HepG2 (cell line): Measurements from ENCODE around the gene SERPINB1. TPM values are rescaled to one million over a fixed set of nuclear protein-coding genes. Genes with fewer than 3 reads are reported as not detected.
A peak's percentile ranks its signal among the peaks of the same experiment; 100 is the strongest.

Experiments used
- ADNP ChIP-seq: sonication (generic); formaldehyde crosslinking; IDR thresholded peaks from 2 replicates; pipeline ENCODE4 v1.4.0; 2020; ENCODE audit warnings: missing genetic modification reagents
- ATAD3A ChIP-seq: sonication (generic); formaldehyde crosslinking; IDR thresholded peaks from 2 replicates; pipeline ENCODE4 v1.4.0; 2020; ENCODE audit warnings: missing genetic modification reagents
- KAT2B ChIP-seq: fragments of 150-350 bp; IDR thresholded peaks from 2 replicates; pipeline ENCODE4 v1.6.1; 2014; ENCODE audit warnings: low read depth, low read length, borderline replicate concordance
- KDM4B ChIP-seq: sonication (generic); formaldehyde crosslinking; IDR thresholded peaks from 2 replicates; pipeline ENCODE4 v1.4.0; 2020; ENCODE audit warnings: missing genetic modification reagents
- KDM6A ChIP-seq: IDR thresholded peaks from 2 replicates; pipeline ENCODE4 v1.6.1; 2016; ENCODE audit warnings: low read depth
- NFKBIZ ChIP-seq: IDR thresholded peaks from 2 replicates; pipeline ENCODE4 v1.6.1; 2018; ENCODE audit warnings: missing genetic modification reagents, missing compliant biosample characterization
- NR2F1 ChIP-seq, 2 experiments: fragments of 450-650 bp in 1 of 2; formaldehyde crosslinking in 1 of 2; IDR thresholded peaks; 2 replicates each; pipeline versions ENCODE4 v1.5.0 to v1.6.1; 2016 to 2020; ENCODE audit warnings: mild to moderate bottlenecking in 1 of 2, missing compliant biosample characterization in 1 of 2, missing genetic modification reagents in 1 of 2, moderate library complexity in 1 of 2
- SALL1 ChIP-seq: sonication (generic); formaldehyde crosslinking; IDR thresholded peaks from 2 replicates; pipeline ENCODE4 v1.8.0; 2022; ENCODE audit warnings: mild to moderate bottlenecking, missing genetic modification reagents
- SRSF9 ChIP-seq: fragments of 200-400 bp; formaldehyde crosslinking; IDR thresholded peaks from 2 replicates; pipeline ENCODE4 v1.6.1; 2018; ENCODE audit warnings: borderline replicate concordance, mild to moderate bottlenecking, low read depth, low read length; ENCODE audit not compliant: insufficient read depth, poor library complexity, severe bottlenecking
- ZKSCAN5 ChIP-seq: sonication (generic); formaldehyde crosslinking; IDR thresholded peaks from 2 replicates; pipeline ENCODE4 v1.5.1; 2020; ENCODE audit warnings: mild to moderate bottlenecking, missing genetic modification reagents
- ZNF136 ChIP-seq: sonication (generic); formaldehyde crosslinking; IDR thresholded peaks from 2 replicates; pipeline ENCODE4 v1.8.1; 2022; ENCODE audit warnings: low read depth, mild to moderate bottlenecking, moderate library complexity, missing genetic modification reagents
- ZNF263 ChIP-seq: sonication (generic); formaldehyde crosslinking; IDR thresholded peaks from 2 replicates; pipeline ENCODE4 v1.4.0; 2020; ENCODE audit warnings: missing genetic modification reagents
- ZNF264 ChIP-seq: sonication (generic); formaldehyde crosslinking; IDR thresholded peaks from 2 replicates; pipeline ENCODE4 v1.4.0; 2020; ENCODE audit warnings: missing genetic modification reagents
- ZNF329 ChIP-seq: sonication (generic); formaldehyde crosslinking; IDR thresholded peaks from 2 replicates; pipeline ENCODE4 v1.9.0; 2021; ENCODE audit warnings: low read depth, mild to moderate bottlenecking, missing genetic modification reagents
- ZNF670 ChIP-seq: sonication (generic); formaldehyde crosslinking; IDR thresholded peaks from 2 replicates; pipeline ENCODE4 v1.8.0; 2022; ENCODE audit warnings: mild to moderate bottlenecking, missing genetic modification reagents, borderline replicate concordance
- ZNF878 ChIP-seq: sonication (generic); formaldehyde crosslinking; IDR thresholded peaks from 2 replicates; pipeline ENCODE4 v1.8.1; 2023; ENCODE audit warnings: mild to moderate bottlenecking, missing genetic modification reagents, moderate library complexity
- polyA plus RNA-seq, 8 experiments: library from polyadenylated mRNA; depleted of rRNA in 3 of 8; stranded (reverse) in 7 of 8; unstranded in 1 of 8; fragments of >200 nt; fragmentation: Illumina TruSeq in 4 of 8; extraction: Trizol in 4 of 8; gene quantifications; 2 replicates each; pipeline versions ENCODE4 v1.2.1 to v1.2.3, GENCODE V29; 2011 to 2016; ENCODE audit warnings: low read depth in 4 of 8, missing spikeins in 1 of 8, mixed read lengths in 1 of 8; ENCODE audit not compliant: insufficient read depth in 1 of 8
- total RNA-seq, 5 experiments: library from RNA; depleted of rRNA; stranded (reverse); fragments of >200 nt; fragmentation: Illumina TruSeq; extraction: Trizol; gene quantifications; 2 replicates each; pipeline ENCODE4 v1.2.3, GENCODE V29; 2016; ENCODE audit warnings: low read depth in 1 of 5
- TF ChIP-seq, protein P1 (sequence below): sonication (generic); formaldehyde crosslinking; IDR thresholded peaks from 2 replicates; pipeline ENCODE4; 2020; ENCODE audit warnings: missing genetic modification reagents, mild to moderate bottlenecking, borderline replicate concordance
- TF ChIP-seq, protein P2 (sequence below): sonication (generic); formaldehyde crosslinking; IDR thresholded peaks from 2 replicates; pipeline ENCODE4 v1.5.1; 2020; ENCODE audit warnings: mild to moderate bottlenecking, missing genetic modification reagents, borderline replicate concordance
- TF ChIP-seq, protein P3 (sequence below): sonication (generic); formaldehyde crosslinking; IDR thresholded peaks from 2 replicates; pipeline ENCODE4 v1.4.0; 2020; ENCODE audit warnings: mild to moderate bottlenecking, missing genetic modification reagents
- TF ChIP-seq, protein P4 (sequence below): sonication (generic); formaldehyde crosslinking; IDR thresholded peaks from 2 replicates; pipeline ENCODE4 v1.8.1; 2023; ENCODE audit warnings: mild to moderate bottlenecking, missing genetic modification reagents, borderline replicate concordance

Gene SERPINB1
- total and polyA plus RNA-seq, 2 of the 13 experiments (the other 11 are each of a cell fraction or from before 2014, with no cell fraction given), result 41.4 to 60.5 TPM

DNA sequence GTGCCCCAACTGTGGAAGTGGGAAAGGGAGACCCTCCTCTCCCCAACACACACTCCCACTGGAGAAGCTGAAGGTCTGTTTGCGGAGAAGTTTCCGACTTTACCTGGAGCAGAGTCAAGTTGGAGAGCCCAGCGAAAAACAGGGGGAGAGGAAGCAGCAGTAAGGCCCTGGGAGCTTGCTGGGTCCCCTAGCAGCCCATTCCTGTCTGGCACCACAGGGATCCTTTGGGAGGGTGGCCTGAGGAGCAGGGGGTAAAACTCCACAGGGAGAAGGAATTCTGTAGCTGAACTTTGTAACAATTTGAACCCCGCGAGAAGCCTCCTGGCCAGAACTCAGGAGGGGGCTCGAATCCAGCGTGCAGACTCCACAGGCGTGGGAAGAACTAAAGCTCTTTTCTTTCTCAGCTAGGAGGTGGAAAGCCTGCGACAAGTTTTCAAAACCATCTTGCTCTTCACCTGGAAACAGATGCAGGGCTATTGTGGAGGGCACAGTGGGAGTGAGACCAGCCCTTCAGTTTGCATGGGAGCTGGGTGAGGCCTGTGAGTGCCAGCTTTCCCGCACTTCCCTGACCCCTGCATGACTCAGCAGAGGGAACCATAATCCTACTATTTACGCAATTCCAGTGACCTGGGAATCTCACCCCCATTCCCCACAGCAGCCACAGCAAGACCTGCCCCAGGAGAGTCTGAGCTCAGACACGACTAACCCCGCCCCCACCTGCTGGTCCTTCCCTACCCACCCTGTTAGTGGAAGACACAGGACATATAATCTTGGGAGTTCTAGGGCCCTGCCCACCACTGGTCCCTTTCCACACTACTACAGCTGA lies 35.6 kb upstream of the SERPINB1 start (continued):
- TF ChIP-seq, protein P1, sequence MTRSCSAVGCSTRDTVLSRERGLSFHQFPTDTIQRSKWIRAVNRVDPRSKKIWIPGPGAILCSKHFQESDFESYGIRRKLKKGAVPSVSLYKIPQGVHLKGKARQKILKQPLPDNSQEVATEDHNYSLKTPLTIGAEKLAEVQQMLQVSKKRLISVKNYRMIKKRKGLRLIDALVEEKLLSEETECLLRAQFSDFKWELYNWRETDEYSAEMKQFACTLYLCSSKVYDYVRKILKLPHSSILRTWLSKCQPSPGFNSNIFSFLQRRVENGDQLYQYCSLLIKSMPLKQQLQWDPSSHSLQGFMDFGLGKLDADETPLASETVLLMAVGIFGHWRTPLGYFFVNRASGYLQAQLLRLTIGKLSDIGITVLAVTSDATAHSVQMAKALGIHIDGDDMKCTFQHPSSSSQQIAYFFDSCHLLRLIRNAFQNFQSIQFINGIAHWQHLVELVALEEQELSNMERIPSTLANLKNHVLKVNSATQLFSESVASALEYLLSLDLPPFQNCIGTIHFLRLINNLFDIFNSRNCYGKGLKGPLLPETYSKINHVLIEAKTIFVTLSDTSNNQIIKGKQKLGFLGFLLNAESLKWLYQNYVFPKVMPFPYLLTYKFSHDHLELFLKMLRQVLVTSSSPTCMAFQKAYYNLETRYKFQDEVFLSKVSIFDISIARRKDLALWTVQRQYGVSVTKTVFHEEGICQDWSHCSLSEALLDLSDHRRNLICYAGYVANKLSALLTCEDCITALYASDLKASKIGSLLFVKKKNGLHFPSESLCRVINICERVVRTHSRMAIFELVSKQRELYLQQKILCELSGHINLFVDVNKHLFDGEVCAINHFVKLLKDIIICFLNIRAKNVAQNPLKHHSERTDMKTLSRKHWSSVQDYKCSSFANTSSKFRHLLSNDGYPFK, result no peak
- TF ChIP-seq ADNP, result no peak
- no peak for TF ChIP-seq ATAD3A (CRISPR knock-in tag)
- TF ChIP-seq, protein P2, sequence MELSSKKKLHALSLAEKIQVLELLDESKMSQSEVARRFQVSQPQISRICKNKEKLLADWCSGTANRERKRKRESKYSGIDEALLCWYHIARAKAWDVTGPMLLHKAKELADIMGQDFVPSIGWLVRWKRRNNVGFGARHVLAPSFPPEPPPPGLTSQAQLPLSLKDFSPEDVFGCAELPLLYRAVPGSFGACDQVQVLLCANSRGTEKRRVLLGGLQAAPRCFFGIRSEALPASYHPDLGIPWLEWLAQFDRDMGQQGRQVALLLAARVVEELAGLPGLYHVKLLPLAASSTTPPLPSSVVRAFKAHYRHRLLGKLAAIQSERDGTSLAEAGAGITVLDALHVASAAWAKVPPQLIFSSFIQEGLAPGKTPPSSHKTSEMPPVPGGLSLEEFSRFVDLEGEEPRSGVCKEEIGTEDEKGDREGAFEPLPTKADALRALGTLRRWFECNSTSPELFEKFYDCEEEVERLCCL, result no peak
- TF ChIP-seq ZKSCAN5 (CRISPR knock-in tag), result no peak
- TF ChIP-seq, protein P3, sequence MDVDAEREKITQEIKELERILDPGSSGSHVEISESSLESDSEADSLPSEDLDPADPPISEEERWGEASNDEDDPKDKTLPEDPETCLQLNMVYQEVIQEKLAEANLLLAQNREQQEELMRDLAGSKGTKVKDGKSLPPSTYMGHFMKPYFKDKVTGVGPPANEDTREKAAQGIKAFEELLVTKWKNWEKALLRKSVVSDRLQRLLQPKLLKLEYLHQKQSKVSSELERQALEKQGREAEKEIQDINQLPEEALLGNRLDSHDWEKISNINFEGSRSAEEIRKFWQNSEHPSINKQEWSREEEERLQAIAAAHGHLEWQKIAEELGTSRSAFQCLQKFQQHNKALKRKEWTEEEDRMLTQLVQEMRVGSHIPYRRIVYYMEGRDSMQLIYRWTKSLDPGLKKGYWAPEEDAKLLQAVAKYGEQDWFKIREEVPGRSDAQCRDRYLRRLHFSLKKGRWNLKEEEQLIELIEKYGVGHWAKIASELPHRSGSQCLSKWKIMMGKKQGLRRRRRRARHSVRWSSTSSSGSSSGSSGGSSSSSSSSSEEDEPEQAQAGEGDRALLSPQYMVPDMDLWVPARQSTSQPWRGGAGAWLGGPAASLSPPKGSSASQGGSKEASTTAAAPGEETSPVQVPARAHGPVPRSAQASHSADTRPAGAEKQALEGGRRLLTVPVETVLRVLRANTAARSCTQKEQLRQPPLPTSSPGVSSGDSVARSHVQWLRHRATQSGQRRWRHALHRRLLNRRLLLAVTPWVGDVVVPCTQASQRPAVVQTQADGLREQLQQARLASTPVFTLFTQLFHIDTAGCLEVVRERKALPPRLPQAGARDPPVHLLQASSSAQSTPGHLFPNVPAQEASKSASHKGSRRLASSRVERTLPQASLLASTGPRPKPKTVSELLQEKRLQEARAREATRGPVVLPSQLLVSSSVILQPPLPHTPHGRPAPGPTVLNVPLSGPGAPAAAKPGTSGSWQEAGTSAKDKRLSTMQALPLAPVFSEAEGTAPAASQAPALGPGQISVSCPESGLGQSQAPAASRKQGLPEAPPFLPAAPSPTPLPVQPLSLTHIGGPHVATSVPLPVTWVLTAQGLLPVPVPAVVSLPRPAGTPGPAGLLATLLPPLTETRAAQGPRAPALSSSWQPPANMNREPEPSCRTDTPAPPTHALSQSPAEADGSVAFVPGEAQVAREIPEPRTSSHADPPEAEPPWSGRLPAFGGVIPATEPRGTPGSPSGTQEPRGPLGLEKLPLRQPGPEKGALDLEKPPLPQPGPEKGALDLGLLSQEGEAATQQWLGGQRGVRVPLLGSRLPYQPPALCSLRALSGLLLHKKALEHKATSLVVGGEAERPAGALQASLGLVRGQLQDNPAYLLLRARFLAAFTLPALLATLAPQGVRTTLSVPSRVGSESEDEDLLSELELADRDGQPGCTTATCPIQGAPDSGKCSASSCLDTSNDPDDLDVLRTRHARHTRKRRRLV, result no peak
- peak; percentile 62; the same call in 1 of the 2 replicates for TF ChIP-seq NFKBIZ (CRISPR knock-in tag)
- peak; percentile 82 for TF ChIP-seq SALL1
- TF ChIP-seq ZNF136 (CRISPR knock-in tag), result no peak
- TF ChIP-seq SRSF9, result no peak
- no peak for TF ChIP-seq KAT2B
- TF ChIP-seq ZNF264 (CRISPR knock-in tag), result no peak
- 0 out of 2 replicates have a peak, but pooled peaks have one; percentile 56 for TF ChIP-seq KDM4B (CRISPR knock-in tag)
- peak; percentile 75 to 77; a peak in 3 of 4 replicates for TF ChIP-seq NR2F1 (CRISPR knock-in tag; IDR thresholded peaks at IDR 0.05)
- TF ChIP-seq, protein P4, sequence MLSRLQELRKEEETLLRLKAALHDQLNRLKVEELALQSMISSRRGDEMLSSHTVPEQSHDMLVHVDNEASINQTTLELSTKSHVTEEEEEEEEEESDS (CRISPR knock-in tag), result no peak
- TF ChIP-seq ZNF878 (CRISPR knock-in tag), result no peak
- no peak for TF ChIP-seq ZNF670 (CRISPR knock-in tag)
- TF ChIP-seq KDM6A, result 0 out of 2 replicates have a peak, but pooled peaks have one; percentile 2
- no peak for TF ChIP-seq ZNF263 (CRISPR knock-in tag)
- TF ChIP-seq ZNF329, result no peak
